HL-60 (cell line): Measurements from ENCODE around the gene LRCOL1.

Experiments
- DNase-seq, 2 experiments: peaks; one replicate each; pipeline ENCODE4 v3.0.0-alpha.2; 2010 to 2020; ENCODE audit warnings: low read depth in 1 of 2, low spot score in 1 of 2
- H3K27ac ChIP-seq: fragments of 250-450 bp; sonication (Bioruptor Pico); replicated peaks from 2 replicates; pipeline ENCODE4 v1.5.1; 2020; ENCODE audit warnings: mild to moderate bottlenecking, moderate library complexity
- H3K27me3 ChIP-seq: fragments of 250-450 bp; sonication (Bioruptor Pico); 2 replicates; pipeline ENCODE4 v1.5.1; 2021; ENCODE audit warnings: mild to moderate bottlenecking, moderate library complexity; ENCODE audit not compliant: insufficient read depth, poor library complexity, severe bottlenecking
- H3K4me3 ChIP-seq: replicated peaks from 2 replicates; pipeline ENCODE4 v1.5.1; 2011; ENCODE audit warnings: mild to moderate bottlenecking, control low read depth, low read length; ENCODE audit not compliant: insufficient read depth
- CTCF ChIP-seq: IDR thresholded peaks from one replicate; pipeline ENCODE4 v1.5.1; 2011; ENCODE audit warnings: low read length, control low read depth, inconsistent platforms; ENCODE audit not compliant: insufficient read depth
- GABPA ChIP-seq: IDR thresholded peaks from 2 replicates; pipeline ENCODE4 v1.6.1; 2012; ENCODE audit warnings: low read depth
- POLR2AphosphoS5 ChIP-seq: IDR thresholded peaks from 2 replicates; pipeline ENCODE4 v1.6.1; 2012; ENCODE audit warnings: low read depth
- SPI1 ChIP-seq: IDR thresholded peaks from 2 replicates; pipeline ENCODE4 v1.6.1; 2012; ENCODE audit warnings: low read depth, mild to moderate bottlenecking, borderline replicate concordance
- TF ChIP-seq, protein P1 (sequence below): IDR thresholded peaks from 2 replicates; pipeline ENCODE4 v1.6.1; 2012; ENCODE audit warnings: low read depth; ENCODE audit not compliant: insufficient replicate concordance

LRCOL1 gene

GRCh38 chr12:132583411-132583710, 27.0 kb downstream of the LRCOL1 start:
- TF ChIP-seq SPI1 (no peak), CTCF (no peak), POLR2AphosphoS5 (no peak), GABPA (no peak)
- TF ChIP-seq, protein P1, sequence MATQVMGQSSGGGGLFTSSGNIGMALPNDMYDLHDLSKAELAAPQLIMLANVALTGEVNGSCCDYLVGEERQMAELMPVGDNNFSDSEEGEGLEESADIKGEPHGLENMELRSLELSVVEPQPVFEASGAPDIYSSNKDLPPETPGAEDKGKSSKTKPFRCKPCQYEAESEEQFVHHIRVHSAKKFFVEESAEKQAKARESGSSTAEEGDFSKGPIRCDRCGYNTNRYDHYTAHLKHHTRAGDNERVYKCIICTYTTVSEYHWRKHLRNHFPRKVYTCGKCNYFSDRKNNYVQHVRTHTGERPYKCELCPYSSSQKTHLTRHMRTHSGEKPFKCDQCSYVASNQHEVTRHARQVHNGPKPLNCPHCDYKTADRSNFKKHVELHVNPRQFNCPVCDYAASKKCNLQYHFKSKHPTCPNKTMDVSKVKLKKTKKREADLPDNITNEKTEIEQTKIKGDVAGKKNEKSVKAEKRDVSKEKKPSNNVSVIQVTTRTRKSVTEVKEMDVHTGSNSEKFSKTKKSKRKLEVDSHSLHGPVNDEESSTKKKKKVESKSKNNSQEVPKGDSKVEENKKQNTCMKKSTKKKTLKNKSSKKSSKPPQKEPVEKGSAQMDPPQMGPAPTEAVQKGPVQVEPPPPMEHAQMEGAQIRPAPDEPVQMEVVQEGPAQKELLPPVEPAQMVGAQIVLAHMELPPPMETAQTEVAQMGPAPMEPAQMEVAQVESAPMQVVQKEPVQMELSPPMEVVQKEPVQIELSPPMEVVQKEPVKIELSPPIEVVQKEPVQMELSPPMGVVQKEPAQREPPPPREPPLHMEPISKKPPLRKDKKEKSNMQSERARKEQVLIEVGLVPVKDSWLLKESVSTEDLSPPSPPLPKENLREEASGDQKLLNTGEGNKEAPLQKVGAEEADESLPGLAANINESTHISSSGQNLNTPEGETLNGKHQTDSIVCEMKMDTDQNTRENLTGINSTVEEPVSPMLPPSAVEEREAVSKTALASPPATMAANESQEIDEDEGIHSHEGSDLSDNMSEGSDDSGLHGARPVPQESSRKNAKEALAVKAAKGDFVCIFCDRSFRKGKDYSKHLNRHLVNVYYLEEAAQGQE = no peak
- no peak overlapping the region for H3K4me3 ChIP-seq

DNA sequence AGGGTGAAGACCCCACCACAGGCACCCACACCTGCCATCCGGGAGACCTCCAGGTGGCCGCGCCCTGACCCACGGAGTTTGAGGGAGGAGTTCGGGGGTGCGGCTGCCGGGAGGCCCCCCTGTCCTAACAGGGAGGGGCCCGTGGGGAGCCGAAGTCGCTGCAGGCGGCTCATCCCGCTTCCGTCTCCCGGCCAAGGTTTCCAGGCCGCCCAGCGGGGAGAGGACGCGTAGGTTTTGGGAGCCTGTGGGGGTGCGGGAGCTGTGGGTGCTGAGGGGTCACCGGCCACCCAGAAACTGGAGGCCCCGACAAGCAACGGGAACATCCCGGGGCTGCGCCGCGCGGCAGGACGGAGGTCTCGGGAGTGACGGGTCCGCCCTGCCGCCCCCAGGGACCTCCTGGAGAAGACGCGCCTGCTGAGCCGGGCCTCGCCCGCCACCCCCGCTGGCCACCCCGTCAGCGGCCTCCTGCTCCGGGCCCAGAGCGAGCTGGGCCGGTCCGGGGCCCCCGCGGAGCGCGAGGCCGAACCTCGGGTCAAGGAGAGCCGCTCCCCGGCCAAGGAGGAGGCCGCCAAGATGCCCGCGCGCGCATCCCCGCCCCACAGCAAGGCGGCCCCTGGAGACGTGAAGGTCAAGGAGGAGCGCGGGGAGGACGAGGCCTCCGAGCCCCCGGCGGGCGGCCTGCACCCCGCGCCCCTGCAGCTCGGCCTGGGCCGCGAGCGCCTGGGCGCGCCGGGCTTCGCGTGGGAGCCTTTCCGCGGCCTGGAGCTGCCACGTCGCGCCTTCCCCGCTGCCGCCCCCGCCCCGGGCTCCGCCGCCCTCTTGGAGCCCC, 27.6 kb downstream of the LRCOL1 start:
- H3K4me3 ChIP-seq = no peak overlapping the region
- no peaks in the 10 kb centered on the region for H3K27me3 ChIP-seq
- no peak overlapping the region for H3K27ac ChIP-seq
- TF ChIP-seq, protein P1 = no peak
- TF ChIP-seq CTCF (no peak), GABPA (no peak), SPI1 (no peak), POLR2AphosphoS5 (no peak)
- no peak for DNase-seq

More at GRCh38 chr12:132583411-132583710, 27.0 kb downstream of the LRCOL1 start:
- no peak for DNase-seq
- Histone ChIP-seq H3K27ac (no peak overlapping the region), H3K27me3 (no peaks in the 10 kb centered on the region)

DNA sequence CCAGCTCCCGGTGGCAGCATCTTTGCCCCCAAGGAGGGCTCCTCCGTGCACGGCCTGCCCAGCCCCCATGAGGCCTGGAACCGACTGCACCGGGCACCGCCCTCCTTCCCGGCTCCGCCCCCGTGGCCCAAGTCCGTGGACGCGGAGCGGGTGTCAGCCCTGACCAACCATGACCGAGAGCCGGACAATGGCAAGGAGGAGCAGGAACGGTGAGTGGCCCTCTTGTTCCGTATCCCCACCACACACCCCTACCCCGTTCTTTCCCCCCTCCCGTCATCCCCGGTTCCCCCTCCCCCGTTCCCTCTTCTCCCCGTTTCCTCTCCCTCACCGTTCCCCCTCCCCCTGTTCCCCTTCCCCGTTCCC, 28.3 kb downstream of the LRCOL1 start:
- H3K27ac ChIP-seq = no peak overlapping the region
- no peak overlapping the region for H3K4me3 ChIP-seq
- no peak for DNase-seq
- no peaks in the 10 kb centered on the region for H3K27me3 ChIP-seq
- TF ChIP-seq GABPA = no peak
- no peak for TF ChIP-seq POLR2AphosphoS5
- no peak for TF ChIP-seq CTCF
- TF ChIP-seq SPI1 = no peak
- TF ChIP-seq, protein P1 = no peak
